Right atrium auricular region (tissue), 2 donors: ENCODE data around the gene MYPN. TPM values are rescaled to one million over a fixed set of nuclear protein-coding genes. Genes with fewer than 3 reads are reported as not detected.

ENCODE experiments used
- DNase-seq: peaks from one replicate; pipeline ENCODE4 v3.0.0-alpha.2; 2019; ENCODE audit warnings: low spot score
- H3K27ac ChIP-seq, 2 donors: fragments of 200-600 bp; sonication (generic); 1 replicate in 1 of 2; 2 replicates in 1 of 2; pipeline ENCODE4 v1.5.1; 2016 to 2019
- H3K27me3 ChIP-seq, 2 donors: fragments of 200-600 bp; sonication (generic); one replicate each; pipeline versions ENCODE4 v1.5.1 to v1.6.0; 2017 to 2019
- H3K36me3 ChIP-seq: fragments of 200-600 bp; sonication (generic); one replicate; pipeline ENCODE4 v1.5.1; 2016
- H3K4me1 ChIP-seq, 2 donors: fragments of 200-600 bp; sonication (generic); one replicate each; pipeline versions ENCODE4 v1.5.1 to v1.6.0; 2017 to 2019
- H3K4me3 ChIP-seq, 2 donors: fragments of 200-600 bp; sonication (generic); 1 replicate in 1 of 2; 2 replicates in 1 of 2; pipeline ENCODE4 v1.5.1; 2017 to 2019; ENCODE audit warnings: mild to moderate bottlenecking in 1 of 2, moderate library complexity in 1 of 2
- H3K9me3 ChIP-seq, 2 donors: fragments of 200-600 bp; sonication (generic); one replicate each; pipeline ENCODE4 v1.5.1; 2019
- total RNA-seq, 2 donors: library from RNA; depleted of rRNA; stranded (reverse); fragments of >200 nt; gene quantifications; one replicate each; pipeline ENCODE4 v1.1.0, GENCODE V29; 2016
- TF ChIP-seq, protein P1 (sequence below), 2 donors: fragments of 200-600 bp; sonication (generic); IDR thresholded peaks; one replicate each; pipeline ENCODE4 v1.5.1; 2019; ENCODE audit warnings: antibody characterized with exemption in 2 of 2

MYPN gene
- total RNA-seq, 2 donors from 2014 or later: 93.5 to 145 TPM

- Histone ChIP-seq H3K4me1 (peaks cover 0 to 5% of the 10 kb centered on the region in 2 donors), H3K9me3 (no peaks in the 10 kb centered on the region), H3K4me3 (no peak overlapping the region), H3K27me3 (no peaks in the 10 kb centered on the region), H3K27ac (peak overlapping the region; percentile 57 to 81), H3K36me3 (no peaks in the 10 kb centered on the region)
- TF ChIP-seq, protein P1, sequence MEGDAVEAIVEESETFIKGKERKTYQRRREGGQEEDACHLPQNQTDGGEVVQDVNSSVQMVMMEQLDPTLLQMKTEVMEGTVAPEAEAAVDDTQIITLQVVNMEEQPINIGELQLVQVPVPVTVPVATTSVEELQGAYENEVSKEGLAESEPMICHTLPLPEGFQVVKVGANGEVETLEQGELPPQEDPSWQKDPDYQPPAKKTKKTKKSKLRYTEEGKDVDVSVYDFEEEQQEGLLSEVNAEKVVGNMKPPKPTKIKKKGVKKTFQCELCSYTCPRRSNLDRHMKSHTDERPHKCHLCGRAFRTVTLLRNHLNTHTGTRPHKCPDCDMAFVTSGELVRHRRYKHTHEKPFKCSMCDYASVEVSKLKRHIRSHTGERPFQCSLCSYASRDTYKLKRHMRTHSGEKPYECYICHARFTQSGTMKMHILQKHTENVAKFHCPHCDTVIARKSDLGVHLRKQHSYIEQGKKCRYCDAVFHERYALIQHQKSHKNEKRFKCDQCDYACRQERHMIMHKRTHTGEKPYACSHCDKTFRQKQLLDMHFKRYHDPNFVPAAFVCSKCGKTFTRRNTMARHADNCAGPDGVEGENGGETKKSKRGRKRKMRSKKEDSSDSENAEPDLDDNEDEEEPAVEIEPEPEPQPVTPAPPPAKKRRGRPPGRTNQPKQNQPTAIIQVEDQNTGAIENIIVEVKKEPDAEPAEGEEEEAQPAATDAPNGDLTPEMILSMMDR (IDR thresholded peaks at IDR 0.05): no peak
- DNase-seq: no peak
These were observed 22.2 kb upstream of the MYPN start for GRCh38 chr10:68086910-68087684.

DNA sequence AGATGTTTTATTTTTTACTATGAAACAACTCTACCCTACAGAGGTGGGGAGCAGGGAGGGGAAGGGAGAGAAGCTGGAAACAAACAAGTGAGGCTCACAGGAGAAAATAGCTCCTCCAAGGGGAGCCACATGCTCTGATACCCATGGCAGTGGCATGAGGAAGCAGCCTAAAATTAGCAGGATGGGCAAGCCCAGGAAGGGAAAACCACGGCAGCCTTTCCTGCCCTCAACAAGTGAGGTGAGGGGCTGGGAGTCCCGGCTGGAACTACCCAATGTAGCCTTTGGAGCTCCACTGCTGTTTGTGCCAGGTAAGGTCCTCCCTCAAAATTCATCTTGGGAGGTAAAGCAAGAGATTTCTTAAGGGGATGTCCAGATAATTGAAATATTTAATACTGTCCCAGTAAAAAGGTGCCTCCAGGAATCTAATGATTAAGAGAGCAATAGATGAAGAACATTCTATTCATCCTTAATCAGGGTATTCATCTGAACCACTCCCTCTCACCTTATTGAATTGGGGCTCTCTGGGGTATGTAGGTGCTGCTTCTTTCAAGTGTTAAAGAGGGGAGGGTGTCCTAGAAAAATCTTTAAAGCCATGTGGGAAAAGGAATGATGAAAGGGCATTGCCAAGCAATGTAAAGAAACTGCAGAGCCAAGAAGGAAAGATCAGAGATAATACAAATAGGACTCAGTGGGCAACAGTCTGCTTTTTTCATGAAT, 21.4 kb upstream of the MYPN start:
- no peak for DNase-seq
- TF ChIP-seq, protein P1 (IDR thresholded peaks at IDR 0.05): no peak
- no peaks in the 10 kb centered on the region for H3K27me3 ChIP-seq
- H3K36me3 ChIP-seq: no peaks in the 10 kb centered on the region
- H3K4me1 ChIP-seq: peaks cover 0 to 5% of the 10 kb centered on the region in 2 donors
- no peaks in the 10 kb centered on the region for H3K9me3 ChIP-seq
- peak overlapping the region; percentile 21 to 44 for H3K4me3 ChIP-seq
- H3K27ac ChIP-seq: peak overlapping the region; percentile 57 to 81

- Histone ChIP-seq H3K27me3 (no peaks in the 10 kb centered on the region), H3K27ac (peak overlapping the region; percentile 4 to 81), H3K4me1 (peaks cover 0 to 5% of the 10 kb centered on the region in 2 donors), H3K36me3 (no peaks in the 10 kb centered on the region), H3K9me3 (no peaks in the 10 kb centered on the region), H3K4me3 (peak overlapping the region in 1 of 2 donors; percentile 44)
- no peak for DNase-seq
- TF ChIP-seq, protein P1 (IDR thresholded peaks at IDR 0.05): no peak
These were observed 20.5 kb upstream of the MYPN start for GRCh38 chr10:68088740-68089139.

- no peaks in the 10 kb centered on the region for H3K4me1 ChIP-seq
- TF ChIP-seq, protein P1 (IDR thresholded peaks at IDR 0.05): no peak
- H3K9me3 ChIP-seq: no peaks in the 10 kb centered on the region
- no peak for DNase-seq
- peak overlapping the region in 1 of 2 donors; percentile 1 for H3K27ac ChIP-seq
- H3K36me3 ChIP-seq: no peaks in the 10 kb centered on the region
- no peaks in the 10 kb centered on the region for H3K27me3 ChIP-seq
- H3K4me3 ChIP-seq: no peak overlapping the region
These were observed 18.7 kb upstream of the MYPN start for GRCh38 chr10:68090586-68090985.

DNA sequence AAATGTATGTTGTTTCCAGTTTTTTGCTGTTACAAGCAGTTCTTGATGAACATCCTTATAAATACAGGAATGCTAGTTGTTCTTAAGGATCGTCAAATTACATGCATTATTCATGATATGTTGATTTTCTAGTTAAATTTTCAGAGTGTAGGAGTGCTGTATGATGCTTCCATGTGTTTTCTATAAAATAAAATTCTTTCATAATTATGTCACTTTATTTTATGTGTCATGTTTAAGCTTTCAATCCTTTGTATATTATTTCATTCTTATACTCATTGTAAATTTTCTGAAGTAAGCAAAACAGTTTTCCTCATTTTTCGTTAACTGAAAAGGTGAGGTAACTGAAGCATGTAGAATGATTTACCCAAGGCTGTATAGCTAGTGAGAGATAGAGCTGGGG, 16.8 kb upstream of the MYPN start:
- no peak for DNase-seq
- Histone ChIP-seq H3K27ac (no peak overlapping the region), H3K36me3 (no peaks in the 10 kb centered on the region), H3K27me3 (no peaks in the 10 kb centered on the region), H3K4me1 (no peaks in the 10 kb centered on the region), H3K4me3 (no peak overlapping the region), H3K9me3 (no peaks in the 10 kb centered on the region)
- TF ChIP-seq, protein P1 (IDR thresholded peaks at IDR 0.05): no peak
